Raji (cell line): ENCODE results near the gene HAUS7.

Source experiments
- POLR2A ChIP-seq: IDR thresholded peaks from 2 replicates; pipeline ENCODE4 v1.6.1; 2011; ENCODE audit warnings: low read depth, low read length, control low read depth; ENCODE audit not compliant: insufficient read depth

Gene HAUS7

DNA sequence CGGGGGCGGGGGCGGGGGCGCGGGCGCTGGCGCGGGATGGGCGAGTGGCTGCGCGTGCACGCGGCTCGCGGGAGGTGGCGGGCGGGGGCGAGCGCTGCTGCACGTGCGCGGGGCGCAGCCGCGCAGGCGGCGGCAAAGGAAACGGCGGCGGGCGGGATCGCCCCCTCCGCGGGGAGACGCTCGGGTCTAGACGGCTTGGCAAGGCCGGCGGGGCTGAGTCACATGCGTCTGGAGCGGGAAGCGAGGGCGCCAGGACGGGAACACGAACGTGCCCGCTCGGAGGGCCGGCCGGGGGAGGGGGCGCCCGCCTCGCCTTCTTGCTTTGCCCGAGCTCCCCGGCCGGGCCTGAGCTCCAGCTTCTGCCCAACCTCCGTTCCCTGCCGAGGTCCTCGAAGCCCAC lies 4.3 kb upstream of the HAUS7 start:
- no peak for TF ChIP-seq POLR2A

DNA sequence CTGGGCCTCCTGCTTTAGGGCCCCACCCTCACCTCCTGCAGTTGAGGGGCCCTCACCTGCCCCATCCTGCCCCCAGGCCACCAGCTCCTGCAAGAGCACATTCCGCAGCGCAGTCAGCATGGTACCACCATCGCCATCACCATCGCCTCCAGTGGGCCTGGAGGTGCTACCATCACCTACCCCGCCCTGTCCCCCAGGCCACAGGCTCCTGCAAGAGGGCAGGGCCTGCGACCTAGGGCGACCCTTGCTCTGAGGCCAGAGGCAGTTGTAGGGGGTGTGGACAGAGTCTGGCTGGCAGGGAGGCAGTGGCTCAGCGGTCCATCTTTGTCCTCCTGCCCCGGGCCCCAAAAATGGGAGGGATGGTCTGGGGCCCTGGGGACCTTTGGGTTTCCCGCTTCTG lies 3.9 kb upstream of the HAUS7 start:
- no peak for TF ChIP-seq POLR2A

DNA sequence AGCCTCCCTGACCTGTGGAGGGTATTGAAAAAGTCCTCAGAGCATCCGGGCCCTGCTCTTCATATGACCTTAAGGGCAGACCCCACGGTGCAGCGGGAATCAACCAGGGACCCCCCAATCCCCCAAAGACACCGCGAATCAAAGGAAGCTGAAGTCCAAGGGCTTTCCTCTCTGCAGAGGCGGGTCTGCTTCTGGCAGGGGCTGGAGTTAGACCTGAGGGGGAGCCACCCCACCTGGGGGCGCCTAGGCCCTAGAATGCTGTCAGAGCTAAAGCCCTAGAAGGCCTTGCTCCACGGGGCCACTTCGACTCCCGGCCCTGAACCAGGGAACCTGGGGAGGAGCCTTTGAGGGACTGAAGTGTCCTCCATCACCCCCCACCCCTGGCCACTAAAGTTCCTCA lies 2.8 kb upstream of the HAUS7 start:
- no peak for TF ChIP-seq POLR2A

DNA sequence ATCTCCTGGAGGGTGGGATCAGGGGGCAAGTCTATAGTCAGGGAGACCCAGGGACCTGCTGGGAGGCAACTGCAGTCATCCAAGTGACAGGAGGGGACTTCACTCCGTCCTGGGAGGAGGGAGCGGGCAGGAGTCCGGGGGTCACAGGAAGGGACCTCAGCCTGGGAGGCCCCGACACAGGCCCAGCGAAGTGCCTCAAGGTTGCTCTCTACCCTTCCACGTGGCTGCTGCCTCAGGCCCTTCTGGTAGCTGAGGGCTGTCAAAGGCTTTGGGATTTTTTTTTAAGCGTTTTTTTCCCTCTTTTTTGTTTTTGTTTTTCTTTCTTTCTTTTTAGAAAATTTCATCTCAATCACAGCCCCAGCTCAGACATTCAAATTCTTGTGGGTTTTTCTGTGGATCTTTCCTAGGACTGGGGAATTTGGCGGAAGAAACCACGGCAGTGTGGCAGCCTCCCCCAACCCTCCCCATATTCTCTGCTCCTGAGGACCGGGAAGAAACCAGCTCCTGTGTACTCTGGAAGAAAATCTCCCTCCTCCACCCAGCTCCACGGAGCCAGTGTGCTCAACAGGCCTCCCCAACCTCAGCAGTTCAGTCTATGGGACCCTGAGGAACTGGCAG lies 1.4 kb upstream of the HAUS7 start:
- no peak for TF ChIP-seq POLR2A

DNA sequence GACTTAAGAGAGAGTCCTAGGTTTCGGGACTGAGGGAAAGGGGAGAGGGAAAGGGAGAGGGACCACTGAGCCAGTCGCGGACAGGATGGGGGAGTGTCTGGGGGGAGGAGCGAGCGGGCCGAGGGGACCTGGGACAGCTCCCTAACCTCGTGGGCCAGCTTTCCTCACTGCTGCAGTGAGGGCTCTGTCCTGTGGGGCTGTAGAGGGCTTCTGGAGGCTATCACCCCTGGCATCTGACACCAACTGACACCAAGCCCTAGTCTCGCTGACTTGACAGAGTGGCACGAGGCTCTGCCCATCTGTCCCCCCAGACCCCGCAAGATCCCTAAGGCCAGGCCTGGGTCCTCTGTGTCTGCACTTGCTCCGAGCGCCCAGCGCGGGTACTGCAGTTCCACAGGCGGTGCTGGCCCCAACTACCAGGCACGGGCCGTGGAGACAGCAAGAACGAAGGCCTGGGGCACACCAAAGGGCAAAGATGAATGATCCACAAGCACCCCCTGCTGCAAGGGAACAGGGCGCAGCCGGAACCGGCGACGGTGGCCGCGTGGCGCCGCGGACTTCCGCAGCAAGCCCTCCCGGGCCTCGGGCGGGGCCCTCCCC lies 465 bp downstream of the HAUS7 start:
- no peak for TF ChIP-seq POLR2A

GRCh38 chrX:153468008-153468580 lies 2.3 kb downstream of the HAUS7 start:
- TF ChIP-seq POLR2A: no peak

DNA sequence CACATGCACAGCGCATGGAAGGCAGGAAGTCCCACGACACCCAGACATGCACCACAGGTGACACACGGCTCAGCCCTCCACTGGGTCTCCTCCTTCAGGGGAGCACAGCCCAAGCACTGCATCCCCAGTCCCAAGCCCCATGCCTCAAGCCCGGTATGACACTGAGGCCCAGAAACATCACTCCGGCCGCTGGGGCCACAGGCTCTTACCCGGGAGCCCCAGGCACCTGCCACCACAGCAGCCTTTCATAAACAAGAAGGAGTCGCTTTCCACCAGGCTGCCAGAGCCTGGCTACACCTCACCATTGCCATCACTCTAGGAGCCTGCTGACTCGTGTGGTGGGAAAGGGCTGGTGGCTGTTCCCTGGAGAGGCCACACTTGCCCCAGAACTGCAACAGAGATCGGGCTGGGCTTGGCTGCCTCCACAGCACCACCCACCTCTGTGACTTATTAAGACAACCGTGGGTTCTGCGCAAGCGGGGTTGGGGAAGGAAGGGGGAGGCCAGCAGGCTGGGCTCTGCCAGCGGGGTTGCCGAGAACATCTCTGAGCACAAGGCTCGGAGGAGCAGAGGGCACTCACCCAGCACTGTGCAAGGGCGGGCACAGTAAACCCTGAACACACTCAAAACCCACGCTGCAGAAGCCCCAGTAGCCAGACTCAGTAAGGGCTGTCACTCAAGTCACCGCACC lies 4.5 kb downstream of the HAUS7 start:
- no peak for TF ChIP-seq POLR2A

DNA sequence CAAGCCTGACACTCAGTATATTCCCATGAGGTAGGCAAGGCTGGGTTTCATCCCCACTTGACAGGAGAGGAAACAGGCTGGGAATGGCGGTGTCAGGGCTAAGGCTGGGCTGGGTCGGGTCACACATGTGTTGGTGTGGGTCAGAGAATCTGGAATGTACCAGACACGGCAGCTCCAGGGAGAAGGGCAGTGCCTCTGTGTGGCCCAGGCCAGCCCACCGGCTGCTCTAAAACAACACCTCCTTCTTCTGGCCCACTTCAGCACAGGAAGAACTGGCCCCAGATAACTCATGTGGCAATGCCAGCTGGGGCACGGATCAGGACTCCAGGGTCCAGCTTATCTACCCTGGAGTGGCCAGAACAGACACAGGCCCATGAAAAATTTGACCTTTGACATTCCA lies 6.3 kb downstream of the HAUS7 start:
- no peak for TF ChIP-seq POLR2A

DNA sequence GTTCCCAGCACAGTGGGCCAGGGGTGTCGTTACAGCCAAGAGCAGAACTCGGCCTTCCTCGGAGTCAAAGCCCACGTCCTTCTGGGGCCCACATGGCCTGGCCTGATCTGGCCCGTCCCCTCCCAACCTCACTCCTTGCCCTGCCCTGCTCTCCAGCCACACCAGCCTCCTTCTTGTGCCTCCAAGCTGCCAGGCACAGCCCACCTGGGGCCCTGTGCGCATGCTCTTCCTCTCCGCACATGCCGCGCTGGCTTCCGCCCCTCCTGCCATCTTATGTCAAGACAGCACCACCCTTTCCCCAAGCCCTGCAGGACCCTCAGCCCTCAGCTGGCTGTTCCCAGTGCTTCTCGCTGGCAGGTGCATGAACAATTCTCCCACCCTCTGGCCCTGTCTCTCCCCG lies 6.8 kb downstream of the HAUS7 start:
- no peak for TF ChIP-seq POLR2A

- no peak for TF ChIP-seq POLR2A
Observed at GRCh38 chrX:153463031-153463430, 7.3 kb downstream of the HAUS7 start.

DNA sequence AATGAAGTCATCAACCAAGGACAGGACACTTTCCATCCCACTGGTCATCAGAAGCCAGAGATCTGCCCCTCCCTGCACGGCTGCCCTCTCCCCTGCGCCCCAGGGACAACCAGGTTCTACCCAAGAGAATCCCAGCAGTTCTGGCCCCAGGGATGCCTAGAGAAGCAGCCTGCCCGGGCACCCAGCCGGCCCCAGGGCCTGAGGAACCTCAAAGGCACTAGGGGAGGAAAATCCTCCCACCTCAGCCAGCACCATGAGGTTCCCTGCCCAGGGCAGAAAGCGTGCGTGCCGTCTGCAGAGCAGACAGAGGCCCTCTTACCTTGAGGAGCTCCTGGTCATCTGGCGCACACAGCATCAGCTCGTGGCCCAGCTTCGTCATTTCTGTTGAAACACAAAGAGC lies 8.1 kb downstream of the HAUS7 start:
- no peak for TF ChIP-seq POLR2A

DNA sequence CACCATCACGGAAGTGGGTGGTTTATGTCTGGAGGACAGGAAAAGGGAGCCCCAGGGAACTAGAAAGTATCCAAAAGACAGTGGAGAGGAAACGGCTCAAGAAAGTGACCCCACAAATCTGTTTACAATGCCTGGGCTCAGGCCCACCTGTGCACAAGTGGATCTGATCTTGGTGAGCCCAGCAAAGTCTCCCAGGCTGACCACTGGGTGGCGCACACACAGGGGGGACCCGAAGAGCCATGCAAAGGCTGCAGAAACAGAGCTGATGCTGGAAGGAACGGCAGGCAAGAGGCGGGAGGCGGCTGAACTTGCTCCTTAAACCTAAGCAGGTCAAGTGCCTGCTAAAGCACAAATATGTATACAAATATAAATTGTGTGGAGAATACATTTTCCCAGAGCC lies 9.6 kb downstream of the HAUS7 start:
- TF ChIP-seq POLR2A: no peak

- TF ChIP-seq POLR2A: no peak
Observed at GRCh38 chrX:153459986-153460385, 10.4 kb downstream of the HAUS7 start.

- no peak for TF ChIP-seq POLR2A
Observed at GRCh38 chrX:153458476-153458875, 11.9 kb downstream of the HAUS7 start.

- TF ChIP-seq POLR2A: no peak
Observed at GRCh38 chrX:153457827-153458466, 12.4 kb downstream of the HAUS7 start.
